NCI-H1048 (cell line): ENCODE measurements around the gene ZNF385A.

Experiments used
- DNase-seq: peaks from one replicate; lab custom pipeline; 2025; lab: John Stamatoyannopoulos, UW

ZNF385A gene

DNA sequence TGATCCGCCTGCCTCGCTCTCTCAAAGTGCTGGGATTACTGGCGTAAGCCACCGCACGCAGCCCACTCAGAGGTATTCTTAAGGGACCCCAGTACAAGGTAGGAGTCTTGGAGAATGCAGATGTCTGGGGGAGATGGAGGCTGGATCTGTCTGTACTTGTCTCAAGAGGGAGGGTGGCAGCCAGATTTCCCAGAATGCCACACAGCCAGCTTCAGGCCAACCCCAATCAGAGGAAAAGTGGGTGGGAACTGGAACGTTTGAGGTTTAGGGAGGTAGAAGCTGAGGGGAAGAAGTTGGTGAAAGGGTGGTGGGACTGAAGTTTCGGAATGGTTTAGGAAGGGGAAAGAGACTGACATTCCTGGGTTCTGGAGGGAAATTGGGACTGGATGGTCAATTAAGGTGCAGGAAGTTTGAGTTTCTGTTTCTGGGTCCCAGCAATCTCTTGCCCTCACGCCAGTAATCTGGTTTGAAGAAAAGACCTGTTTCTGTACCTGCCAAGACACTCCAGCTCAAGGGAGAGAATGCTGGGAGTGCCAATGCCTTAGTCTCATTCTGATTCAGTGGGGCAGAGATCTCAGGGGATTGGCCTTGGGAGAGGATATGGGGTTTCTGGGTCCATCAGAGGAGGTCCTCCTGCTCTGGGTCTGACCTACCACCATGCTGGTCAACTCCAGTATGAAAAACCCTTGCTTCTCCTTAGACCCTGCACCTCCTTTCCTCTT is 8.1 kb upstream of the ZNF385A start:
- DNase-seq, result no peak

DNA sequence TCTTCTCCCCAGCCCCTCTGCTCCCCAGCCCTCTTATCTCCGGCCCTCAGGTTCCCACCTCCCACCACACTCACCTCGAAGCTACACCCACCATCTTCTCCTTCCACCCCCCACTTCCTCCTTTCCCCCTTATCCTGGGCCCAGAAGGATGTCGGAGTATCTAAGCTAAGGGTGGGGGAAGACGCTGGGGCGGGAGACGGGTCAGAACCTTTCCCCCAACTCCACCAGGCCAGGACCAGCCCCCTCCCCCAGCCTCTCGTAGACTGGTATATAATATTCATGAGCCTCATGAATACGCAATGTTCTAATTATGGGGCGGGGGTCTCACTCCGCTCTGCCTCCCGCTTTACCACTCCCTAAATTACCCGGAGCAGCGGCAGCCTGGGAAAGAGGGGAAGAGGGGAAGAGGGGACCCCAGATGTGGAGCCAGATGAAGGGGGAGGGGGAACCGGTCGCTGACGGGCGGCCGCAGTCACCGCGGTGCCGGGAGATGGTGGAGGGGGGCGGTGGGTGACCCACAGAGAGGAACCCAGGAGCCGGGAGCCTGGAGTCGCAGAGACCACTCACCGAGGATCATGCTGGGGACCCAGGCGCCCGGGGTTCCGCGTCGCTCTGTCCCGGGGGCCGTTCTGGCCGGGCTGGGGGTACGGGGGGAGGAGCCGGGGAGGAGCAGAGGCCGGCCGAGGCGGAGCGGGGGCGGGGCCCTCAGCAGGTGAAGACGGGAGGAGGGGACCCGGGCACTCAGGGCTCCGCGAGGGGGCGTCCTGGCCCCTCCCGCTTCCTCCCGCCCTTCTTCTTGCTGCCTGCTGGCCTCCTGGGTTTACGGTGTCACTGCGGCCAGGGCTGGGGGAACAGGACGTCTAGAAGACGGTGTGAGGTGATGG is 6.4 kb upstream of the ZNF385A start:
- no peak for DNase-seq

DNA sequence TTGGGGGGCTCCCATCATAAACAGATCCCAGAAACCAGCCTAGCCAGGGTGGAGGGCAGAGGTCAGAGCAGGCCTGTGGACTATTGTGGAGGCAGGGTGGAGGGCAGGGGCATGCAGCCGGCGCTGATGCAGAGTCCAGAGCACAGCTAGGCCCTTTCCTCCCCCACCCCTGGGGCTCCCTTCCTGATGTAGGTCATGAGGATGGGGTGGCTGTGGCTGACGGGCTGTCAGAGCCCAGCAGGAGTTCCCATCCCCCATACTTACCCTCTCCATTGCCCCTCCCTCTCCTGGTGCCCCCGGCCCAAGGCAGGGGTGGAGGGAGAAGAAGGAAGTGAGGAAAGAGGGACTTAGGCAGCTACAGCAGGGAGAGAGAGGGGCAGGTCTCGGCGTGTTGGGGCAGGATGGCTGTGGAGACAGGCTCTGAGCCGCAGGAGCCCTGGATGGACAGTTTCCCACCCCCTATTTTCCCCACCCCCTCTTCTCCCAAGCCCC is 5.7 kb upstream of the ZNF385A start:
- no peak for DNase-seq

DNA sequence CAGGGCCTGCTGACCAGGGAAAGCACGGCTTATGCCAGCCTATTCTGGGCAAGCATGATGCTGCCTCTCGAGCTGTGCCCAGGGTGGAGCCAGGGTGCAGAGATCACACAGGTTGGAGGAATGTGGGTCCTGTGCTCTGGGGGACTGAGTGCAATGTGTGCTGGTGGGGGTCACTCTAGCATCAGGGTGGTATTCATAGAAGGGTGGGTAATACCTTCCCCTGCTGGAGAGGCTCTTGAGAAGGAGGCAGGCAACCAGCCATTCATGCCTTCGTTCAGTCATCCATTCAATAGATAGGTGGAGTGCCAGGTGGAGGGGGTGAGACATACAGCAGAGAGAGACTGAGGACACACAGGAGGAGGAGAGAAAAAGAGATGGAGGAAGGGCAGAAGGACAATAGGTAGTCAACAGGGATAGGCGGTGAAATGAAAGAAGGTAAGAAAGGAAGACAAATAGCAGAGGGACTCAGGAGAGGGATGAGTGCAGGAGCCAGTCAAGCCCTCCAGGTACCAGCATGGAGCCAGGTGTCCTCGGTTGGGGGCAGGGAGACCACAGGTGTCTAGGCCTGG is 5.2 kb upstream of the ZNF385A start:
- DNase-seq, result no peak

DNA sequence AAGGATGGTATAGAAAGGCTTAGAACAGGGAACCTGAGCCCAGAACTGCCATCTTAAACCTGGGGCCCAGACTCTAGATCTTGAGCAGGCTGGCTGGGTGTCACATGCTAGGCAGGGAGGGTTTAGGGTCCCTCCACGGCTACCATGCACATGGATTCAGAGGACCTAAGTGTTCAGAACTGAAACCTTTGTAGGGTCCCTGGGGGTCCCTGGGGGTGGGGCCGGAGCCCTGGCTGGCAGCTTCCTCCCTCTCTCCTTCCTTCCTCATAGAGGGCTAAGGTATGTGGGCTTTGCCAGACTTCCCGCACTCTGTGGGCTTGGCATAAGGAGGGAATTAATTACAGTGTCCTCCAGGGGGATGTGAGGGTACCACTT is 4.6 kb upstream of the ZNF385A start:
- DNase-seq, result no peak

DNA sequence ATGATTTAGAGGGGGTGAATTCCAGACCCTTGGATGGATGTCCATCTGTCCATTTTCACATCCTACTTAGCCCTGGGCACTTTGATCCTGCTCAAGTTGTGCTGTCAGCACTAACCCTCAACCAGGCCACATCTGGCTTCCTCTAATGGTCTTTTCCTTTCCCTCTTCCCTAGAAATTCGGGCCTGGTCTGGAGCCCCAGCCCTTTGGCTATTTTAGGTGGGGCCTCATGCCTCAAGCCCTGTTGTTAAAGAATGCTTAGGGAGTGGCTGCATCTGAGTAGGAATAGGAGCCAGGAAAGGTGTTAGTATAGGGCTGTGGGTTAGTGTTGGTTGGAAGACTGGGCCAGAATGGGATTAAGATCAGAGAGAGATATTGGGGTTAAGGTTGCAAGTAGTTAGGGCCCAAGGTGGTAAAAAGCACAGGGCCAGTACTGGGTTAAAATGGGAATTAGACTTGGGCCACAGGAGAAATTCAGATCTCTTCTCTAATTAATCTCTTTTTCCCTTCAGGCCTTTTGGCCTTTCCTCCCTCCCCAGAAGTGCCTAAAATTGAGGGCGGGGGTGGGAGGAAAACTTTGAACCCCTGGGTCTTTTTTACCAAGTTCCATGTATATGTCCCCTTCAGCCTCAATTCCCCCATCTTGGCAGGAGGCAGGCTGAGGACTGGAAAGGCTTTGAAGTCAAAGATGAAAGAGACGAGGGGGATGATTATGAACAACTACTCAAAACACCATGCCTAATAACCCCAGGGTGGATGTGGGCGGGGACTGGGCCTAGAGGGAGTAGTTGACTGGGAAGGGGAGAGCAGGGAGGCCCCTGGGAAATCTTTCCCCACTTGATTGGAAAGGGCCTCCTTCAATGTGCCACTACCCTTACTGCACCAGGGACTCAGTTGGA is 4.0 kb upstream of the ZNF385A start:
- no peak for DNase-seq

DNA sequence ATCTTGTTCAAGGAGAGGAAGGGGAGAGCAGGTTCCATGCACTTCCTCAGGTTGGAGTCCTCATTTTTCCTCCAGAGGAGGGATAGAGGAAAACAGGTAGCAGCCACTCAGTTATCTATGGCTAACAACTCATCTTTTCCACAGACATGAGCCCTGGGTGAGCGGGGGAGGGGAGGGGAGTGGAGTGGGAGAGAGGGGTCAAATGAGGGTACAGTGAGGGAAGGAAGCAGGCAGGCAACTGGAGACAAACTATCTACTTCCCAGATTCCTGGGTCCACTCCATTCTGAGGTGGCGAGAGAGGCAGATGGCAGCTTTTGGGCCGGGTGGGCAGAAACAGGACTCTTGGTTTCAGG is 2.6 kb upstream of the ZNF385A start:
- DNase-seq, result no peak

DNA sequence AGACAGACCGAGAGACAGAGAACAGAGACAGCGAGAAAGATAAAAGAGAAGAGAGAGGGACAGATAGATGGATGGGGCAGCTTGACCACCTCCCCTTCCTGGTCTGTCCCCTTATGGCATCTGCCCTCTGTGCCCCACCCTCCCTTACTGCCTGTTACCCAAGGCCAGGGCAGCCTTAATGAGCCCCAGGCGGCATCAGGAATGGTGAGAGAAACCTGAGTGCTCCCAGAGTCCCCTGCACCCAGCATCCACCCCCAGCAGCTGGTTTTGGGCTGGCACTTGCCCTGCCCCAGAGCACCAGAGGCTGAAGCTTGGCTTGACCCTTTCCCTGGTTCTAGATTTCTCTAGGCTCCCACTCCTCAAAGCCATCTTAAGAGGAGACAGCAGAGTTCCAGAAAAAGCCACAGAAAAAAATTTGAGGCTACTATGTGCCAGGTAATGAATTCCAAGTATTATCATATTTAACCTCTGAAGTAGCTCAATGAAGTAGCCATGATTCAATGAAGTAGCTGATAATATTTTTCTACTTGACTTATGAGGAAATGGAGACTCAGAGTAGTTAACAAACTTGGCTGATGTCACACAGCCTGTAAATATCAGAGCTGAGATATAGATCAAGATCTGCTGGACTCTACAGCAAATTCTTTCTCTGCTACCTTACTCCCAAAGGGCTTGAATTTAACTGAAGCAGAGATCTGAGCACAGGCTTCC is 2.0 kb upstream of the ZNF385A start:
- DNase-seq, result no peak

DNA sequence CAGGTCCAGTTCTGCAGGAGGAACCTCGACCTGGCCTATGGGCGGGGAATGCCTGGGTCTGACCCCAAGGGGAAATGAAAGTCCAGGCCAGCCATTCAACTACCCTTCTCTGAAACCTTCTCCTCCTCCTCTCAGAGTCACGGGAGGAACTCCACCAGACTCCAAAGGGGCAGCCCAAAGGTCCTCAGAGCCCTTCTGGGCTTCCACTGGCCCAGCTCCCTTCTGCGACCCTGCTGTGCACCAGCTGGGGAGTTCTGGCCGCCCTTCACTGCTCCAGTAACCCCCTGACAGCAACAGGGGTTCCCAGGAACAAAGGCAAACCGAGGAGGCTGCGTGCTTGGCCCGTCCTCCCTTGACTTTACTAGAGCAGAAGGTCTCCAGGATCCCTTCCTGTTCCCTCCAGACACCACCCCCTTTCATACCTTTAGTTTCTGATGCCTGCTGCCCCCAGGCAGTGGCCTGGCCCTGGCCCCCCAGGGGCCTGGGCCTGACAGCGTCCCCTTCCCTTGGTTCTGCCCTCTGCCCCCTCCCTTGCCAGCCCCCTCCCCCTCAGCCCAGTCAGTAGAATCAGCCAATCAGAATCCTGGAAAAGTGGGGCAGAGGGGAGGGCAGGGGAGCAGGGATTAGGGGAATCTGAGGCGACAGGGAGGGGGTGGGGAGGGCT is 850 bp upstream of the ZNF385A start:
- no peak for DNase-seq

DNA sequence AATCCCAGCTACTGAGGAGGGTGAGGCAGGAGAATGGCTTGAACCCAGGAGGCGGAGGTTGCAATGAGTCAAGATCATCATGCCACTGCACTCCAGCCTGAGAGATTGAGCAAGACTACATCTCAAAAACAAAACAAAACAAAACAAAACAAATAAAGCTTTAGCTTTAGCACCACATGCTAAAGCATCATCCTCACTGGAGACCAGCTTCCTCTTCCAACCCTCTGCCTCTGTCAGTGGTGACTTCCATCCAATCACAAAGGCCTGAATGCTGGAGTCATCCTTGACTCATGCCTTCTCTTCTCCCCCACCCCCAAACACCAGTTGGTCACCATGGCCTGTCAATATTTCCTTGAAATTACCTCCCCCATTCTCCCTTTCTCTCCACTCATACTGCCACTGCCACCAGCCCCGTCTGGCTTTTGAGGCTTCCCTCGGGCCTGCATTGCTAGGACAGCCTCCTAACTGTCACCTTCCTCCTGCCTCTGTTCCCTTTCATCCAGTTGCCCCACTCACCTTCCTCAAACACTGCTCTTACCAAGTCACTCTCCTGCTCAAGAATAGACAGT is 1.4 kb downstream of the ZNF385A start:
- no peak for DNase-seq

DNA sequence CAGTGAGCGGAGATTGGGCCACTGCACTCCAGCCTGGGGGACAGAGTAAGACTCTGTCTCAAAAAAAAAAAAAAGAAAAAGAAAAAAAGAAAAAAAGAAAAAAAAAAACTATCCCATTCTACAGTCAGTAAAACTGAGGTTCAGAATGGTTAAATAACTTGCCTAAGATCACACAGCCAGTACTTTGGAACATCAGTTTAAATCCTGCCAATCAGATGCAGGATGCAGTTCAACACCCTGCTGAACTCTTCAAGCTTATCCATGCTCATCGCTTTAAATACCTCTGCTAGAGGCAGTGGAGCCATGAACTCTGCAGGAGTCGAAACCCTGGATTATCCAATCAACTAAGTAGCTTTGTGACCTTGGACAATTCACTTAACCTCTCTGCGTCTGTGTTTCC is 3.4 kb downstream of the ZNF385A start:
- no peak for DNase-seq

DNA sequence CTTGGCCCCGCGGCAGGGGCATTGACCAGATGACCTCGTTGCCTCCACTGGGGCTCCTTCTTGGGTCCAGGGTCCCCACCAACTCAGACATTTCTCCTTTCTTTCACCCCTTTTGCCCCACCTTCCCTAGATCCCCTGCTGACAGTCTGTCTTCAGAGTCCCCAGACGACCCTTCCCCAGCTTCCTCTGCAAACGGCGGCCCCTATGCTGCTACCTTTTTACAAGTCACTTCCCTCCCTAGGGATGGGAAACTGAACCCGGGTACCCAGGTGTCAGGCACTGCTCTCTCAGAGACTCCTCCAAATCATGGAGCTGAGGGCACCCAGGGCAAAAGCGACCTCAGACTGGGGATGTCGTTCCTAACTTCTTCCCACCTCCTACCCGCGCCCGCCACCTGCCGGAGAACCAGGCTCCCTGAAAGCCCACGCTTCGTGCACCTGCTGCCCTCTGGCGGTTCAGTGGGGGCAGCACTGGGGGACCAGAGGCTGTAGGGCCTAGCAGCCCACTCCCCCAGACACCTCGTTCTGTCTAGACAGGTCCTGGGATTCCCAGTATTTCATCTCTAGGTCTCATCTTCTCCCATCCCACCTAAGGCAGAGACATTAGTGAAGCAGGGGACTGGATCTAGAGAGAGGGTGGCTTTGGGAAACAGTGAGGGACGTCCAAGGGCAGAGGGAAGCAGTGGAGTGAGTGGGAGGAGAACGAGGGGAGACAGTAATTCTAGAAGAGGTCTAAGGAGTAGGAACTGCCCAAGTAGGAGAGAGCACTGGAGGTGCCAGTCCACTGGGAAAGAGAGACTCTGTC is 4.9 kb downstream of the ZNF385A start:
- DNase-seq, result peak; percentile 74

DNA sequence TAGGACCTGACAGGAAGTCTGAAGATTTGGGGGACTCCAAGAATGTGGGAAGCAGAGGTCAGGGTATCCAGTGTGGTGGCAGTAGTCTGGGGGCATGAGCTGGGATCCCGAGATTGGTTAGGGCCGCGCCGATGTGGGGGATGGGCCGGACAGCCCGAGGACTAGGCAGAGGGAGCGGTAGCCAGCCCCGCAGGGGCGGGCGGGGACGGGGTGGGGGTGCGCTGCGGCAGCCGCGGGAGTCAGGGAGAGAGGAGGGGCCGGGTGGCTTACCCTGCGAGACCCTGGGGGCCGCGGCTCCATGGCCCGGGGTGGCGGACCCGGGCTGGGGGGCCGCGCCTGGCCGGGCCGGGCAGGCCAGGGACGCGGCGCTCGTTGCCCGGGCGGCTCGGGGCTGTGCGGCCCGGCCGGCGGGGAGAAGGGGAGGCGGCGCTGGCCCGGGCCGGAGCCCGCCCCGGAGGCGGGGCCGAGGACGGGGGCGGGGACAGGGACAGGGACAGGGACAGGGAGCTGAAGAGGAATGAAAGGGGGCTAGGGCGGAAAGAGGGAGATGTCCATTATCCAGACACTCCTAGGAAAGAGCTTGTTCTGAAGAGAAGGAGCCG is 5.6 kb downstream of the ZNF385A start:
- DNase-seq, result no peak

DNA sequence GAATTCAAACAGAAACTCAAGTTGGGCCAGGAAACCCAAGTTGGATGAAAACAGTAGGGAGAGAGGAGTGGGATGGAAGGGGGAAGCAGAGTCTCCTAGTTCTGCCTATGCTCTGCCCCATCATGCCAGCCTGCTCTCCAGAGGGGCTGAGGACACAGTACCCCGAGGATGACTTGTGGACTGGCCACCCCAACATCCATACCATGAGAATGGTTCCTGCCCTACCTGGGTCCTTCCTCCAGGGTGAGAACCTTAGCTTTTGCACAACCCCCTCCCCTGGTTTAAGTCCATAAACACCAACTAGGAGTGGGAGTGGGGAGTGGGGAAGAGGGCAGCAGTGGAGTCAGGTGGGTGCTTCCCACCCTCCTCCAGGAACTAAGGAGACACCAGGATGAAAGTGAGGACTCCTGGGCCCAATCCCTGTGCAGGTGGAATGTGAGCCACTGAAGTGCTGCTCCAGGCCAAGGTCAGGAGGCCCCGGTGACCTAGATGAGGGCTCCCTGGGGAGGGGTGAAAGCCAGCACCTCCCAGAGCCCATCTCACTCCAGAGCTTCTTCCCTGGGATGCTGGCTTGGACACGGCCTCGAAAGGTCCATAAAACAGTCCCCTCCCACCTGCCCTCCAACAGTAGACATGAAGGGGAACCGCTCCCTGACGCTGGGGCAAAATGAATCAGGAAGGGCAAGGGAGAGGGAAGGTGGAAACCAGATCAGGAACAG is 6.6 kb downstream of the ZNF385A start:
- no peak for DNase-seq

DNA sequence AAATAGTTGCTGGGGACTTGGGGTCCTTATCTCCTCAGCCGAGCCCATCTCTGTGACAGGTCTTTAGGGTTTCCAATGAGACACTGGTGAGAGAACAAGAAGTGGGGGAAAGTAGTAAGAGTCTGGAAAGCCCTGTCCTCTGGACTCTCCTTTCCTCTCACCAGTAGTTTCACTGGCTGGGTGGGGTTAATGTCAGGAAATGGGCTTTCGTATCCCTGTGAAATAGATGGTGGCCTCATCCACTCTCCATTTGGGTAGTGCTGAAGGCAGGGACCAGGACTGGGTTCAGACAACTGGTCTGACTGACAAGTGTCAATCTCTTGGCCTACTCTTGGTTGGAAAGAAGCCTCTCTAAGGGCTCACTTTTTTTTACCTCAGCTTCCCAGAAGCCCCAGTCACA is 7.5 kb downstream of the ZNF385A start:
- no peak for DNase-seq

DNA sequence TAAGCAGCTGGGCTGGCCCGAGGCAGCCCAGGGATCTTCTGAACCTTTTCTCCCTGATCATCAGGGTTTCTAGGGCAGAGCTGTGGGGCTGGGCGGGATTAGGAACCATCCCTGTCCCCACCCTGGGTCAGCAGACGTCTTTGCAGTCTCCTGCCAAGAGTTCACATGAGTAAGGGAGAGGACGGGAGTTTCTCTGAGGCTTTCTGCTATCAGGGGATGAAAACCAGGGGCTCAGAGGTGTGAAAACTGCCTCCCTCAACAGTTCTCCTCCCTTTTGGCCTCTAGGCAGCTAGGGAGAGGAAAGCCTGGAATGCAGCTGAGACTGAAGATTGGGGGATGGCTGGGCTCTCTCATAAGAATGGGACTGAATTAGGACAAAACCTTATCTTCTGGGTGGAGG is 7.9 kb downstream of the ZNF385A start:
- DNase-seq, result no peak

DNA sequence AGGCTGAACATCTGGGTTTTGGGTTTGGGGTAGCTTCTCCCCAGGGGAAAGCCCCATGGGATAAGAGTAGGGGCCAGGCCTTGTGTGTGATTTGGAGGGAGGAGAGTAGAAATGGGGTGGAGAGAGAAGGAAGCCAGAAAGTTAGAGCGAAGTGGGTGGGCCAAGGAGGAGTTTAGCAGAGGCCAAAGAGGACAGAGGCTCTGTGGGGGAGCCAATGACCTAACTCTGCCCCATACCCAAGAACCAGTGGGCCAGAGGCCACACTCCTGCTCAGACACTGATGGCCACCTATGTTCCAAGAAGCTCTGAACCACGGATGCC is 9.3 kb downstream of the ZNF385A start:
- DNase-seq, result no peak

DNA sequence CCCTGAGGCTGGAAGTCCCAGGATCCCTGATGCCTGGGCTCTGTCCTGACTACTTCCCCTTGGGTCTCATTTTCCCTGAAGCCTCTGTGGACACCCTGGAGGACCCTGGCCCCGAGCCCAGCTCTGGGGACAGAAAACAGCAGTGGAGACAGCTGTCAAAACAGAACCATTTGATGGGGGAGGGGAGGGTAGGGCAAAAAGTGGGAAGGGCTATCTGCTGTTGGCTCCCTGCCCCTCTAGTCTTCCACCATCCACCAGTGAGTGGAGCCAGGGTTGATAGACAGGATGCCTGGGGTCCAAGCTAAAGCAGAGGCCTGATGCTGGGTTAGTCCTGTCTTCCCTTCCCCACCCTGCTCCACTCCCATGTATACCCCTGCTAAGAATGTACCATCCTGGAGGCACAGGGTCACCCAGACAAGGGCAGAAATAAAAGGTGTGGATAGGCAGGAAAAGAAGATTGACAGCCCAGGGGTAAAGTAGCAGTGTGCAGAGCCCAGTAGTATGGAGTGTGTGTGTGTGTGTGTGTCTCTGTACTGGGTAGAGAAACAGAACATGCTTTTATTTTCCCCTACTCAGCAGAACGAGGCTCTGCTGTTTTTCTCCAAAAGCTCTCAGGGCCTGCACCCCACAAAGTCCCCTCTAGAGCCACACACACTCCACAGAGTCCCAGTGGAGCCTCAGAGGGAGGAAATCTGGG is 9.8 kb downstream of the ZNF385A start:
- DNase-seq, result no peak
